T-helper 1 cell treated with Interleukin-12 subunit alpha and Interleukin-12 subunit beta and Interleukin-4 antibody, amounts not matched to agents 30 μg/mL and 1 μg/mL, for 36 hours (primary cell): ENCODE data around the gene SLC6A19.
A peak's percentile ranks its signal among the peaks of the same experiment; 100 is the strongest.

ENCODE experiments used
- H3K27ac Mint-ChIP-seq: one replicate; pipeline ENCODE4 v1.8.0; 2021; ENCODE audit warnings: mild to moderate bottlenecking, mixed read lengths
- H3K27me3 Mint-ChIP-seq: one replicate; pipeline ENCODE4 v1.8.0; 2021; ENCODE audit warnings: low read depth, mixed read lengths
- H3K36me3 Mint-ChIP-seq: one replicate; pipeline ENCODE4 v1.8.0; 2021; ENCODE audit warnings: low read depth, mixed read lengths
- H3K4me1 Mint-ChIP-seq: one replicate; pipeline ENCODE4 v1.8.0; 2021; ENCODE audit warnings: low read depth, mixed read lengths
- H3K4me3 Mint-ChIP-seq: one replicate; pipeline ENCODE4 v1.8.0; 2021; ENCODE audit warnings: mild to moderate bottlenecking, moderate library complexity, mixed read lengths
- H3K9me3 Mint-ChIP-seq: one replicate; pipeline ENCODE4 v1.8.0; 2021; ENCODE audit warnings: mixed read lengths

SLC6A19 gene

DNA sequence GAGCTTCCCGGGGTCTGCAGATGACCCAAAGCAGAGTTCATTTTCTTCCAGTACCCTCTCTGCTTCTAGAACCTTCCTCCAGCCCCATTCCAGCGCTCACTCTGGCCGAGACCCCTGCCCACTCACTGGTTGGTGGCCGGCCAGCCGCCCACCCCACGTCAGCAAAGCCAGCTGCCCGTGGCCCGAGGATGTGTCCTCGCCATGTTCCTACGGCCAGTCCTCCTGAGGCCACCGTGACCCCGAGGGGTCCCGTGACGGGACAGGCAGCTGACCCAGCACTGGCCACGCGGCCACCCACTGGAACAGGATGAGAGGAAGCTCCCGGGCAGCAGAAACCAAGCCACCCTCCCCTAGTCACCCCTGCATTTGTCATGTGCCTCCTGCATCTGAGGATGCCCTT is 39.1 kb upstream of the SLC6A19 start:
- H3K27me3 Mint-ChIP-seq: peaks cover 31% of the 10 kb centered on the region
- H3K9me3 Mint-ChIP-seq: no peaks in the 10 kb centered on the region
- H3K36me3 Mint-ChIP-seq: no peaks in the 10 kb centered on the region
- H3K4me1 Mint-ChIP-seq: peaks cover 4% of the 10 kb centered on the region
- H3K27ac Mint-ChIP-seq: no peak overlapping the region
- H3K4me3 Mint-ChIP-seq: no peak overlapping the region

DNA sequence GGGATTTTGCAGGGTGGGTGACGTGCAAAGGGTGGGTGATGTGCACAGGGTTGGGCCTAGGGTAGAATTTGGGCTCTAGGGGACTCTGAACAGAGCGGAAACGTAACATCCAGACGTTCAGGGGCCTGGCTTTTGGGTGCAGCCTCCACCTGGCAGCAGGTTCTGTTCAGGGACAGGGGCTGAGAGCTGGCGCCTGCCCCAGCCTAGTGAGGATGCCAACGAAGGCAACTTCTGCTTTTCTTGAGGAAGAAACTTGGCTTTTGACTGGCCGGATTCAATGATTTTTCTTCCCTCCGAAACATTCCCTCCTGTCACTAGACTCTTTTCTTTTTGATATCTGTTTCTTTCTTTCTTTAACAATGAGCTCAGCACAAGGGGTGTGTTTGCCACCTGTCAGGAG is 38.6 kb upstream of the SLC6A19 start:
- peaks cover under 1% of the 10 kb centered on the region for H3K4me1 Mint-ChIP-seq
- H3K27me3 Mint-ChIP-seq: peaks cover 26% of the 10 kb centered on the region
- H3K9me3 Mint-ChIP-seq: no peaks in the 10 kb centered on the region
- no peaks in the 10 kb centered on the region for H3K36me3 Mint-ChIP-seq
- H3K27ac Mint-ChIP-seq: no peak overlapping the region
- H3K4me3 Mint-ChIP-seq: no peak overlapping the region

DNA sequence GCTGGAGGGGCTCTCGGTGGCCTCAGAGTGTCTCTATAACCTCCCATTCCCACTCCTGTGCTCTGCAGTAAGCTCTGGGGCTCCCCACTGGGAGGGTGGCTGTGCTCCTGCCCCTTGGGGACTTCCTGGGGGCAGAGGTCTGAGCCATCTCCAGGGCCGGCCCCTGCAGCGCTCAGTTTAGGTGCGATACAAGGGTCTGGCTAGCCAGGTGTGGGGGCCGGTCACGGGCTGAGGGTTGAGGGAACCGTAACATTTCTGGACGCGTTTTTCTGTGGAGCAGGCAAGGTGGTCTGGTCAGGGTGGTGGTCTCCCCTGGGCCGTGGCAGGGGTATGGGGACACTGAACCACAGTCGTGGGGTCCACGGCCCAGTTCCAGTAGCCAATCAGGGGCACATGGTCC is 38.0 kb upstream of the SLC6A19 start:
- no peak overlapping the region for H3K27ac Mint-ChIP-seq
- H3K4me3 Mint-ChIP-seq: no peak overlapping the region
- no peaks in the 10 kb centered on the region for H3K9me3 Mint-ChIP-seq
- peaks cover 4% of the 10 kb centered on the region for H3K4me1 Mint-ChIP-seq
- H3K27me3 Mint-ChIP-seq: peaks cover 23% of the 10 kb centered on the region
- no peaks in the 10 kb centered on the region for H3K36me3 Mint-ChIP-seq

DNA sequence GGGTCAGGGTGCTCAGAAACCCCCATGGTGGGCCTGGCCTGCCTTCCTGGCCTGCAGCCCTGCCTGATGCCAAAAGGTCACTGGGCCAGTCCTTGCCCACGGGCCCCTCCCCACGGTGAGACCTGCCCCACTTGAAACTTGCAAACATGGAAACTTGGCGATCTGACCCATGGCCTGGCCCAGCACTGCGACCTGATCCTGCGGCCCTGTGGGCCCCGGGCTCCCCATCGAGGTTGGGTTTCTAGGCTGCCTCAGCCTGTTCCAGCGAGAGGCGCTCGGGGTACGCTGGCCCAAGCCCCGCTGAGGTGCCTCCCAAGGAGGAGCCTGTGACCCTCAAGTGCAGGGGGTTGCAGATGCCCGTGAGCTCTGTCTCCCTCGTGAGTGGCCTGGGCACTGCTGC is 37.5 kb upstream of the SLC6A19 start:
- Mint-ChIP-seq H3K27ac (no peak overlapping the region), H3K36me3 (no peaks in the 10 kb centered on the region), H3K27me3 (peaks cover 20% of the 10 kb centered on the region), H3K9me3 (no peaks in the 10 kb centered on the region), H3K4me3 (no peak overlapping the region), H3K4me1 (peaks cover 6% of the 10 kb centered on the region)

DNA sequence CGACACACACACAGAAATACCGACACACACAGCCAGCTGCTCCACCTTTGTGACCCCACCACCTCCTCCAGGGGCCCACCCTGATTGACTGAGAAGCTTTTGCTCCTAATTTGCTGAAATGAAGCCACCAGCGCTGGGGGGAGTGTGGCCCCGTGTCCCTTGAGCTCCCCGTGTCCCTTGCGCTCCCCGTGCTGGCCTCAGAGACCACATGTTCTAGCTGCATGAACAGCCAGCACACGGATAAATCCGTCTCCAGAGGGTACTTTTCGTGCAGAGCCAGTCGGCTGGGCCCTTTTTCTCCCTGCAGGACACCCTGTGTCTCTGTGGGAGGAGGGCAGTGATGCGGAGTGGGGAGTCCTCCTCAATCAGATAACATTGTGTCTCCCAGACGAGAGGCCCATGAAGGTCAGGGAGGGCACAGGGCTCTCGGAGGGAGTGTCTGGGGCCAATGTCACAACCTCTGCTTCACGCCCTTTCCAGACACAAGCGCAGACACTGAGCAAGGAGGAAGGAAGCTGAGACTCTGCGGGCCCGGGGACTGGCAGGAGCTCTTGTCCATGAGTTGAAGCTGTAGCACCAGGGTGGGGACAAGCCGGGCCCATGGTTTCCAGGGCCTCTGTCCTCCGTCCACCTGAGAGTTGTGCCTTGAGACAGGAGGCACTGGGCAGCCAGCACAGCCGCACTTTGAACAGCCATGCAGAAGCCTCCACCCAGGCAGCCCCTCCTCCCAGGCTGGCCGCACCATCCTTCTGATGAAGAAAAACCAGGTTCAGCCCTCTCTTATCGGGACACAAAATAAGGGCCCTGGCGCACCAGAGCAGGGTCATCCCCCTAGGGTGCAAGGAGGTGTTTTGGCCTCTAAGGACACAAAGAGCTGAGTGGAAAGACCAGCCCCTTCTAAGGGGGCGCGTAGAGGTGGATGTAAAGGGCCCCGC is 36.4 kb upstream of the SLC6A19 start:
- Mint-ChIP-seq H3K4me1 (peaks cover 6% of the 10 kb centered on the region), H3K4me3 (no peak overlapping the region), H3K36me3 (no peaks in the 10 kb centered on the region), H3K27me3 (peaks cover 20% of the 10 kb centered on the region), H3K27ac (no peak overlapping the region), H3K9me3 (no peaks in the 10 kb centered on the region)

DNA sequence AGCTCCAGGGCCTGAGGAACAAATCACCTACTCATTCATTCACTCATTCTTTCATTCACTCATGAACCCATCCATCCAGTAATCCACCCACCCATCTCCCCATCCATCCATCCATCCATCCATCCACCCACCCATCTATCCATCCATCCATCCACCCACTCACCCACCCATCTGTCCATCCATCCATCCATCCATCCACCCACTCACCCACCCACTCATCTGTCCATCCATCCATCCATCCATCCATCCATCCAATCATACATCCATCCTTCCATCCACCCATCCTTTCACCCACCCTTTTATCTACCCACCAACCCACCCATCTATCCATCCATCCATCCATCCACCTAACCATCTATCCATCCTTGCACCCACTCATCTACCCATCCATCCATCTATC is 35.5 kb upstream of the SLC6A19 start:
- Mint-ChIP-seq H3K9me3 (no peaks in the 10 kb centered on the region), H3K36me3 (no peaks in the 10 kb centered on the region), H3K27me3 (peaks cover 20% of the 10 kb centered on the region), H3K27ac (no peak overlapping the region), H3K4me3 (no peak overlapping the region), H3K4me1 (peaks cover 6% of the 10 kb centered on the region)

DNA sequence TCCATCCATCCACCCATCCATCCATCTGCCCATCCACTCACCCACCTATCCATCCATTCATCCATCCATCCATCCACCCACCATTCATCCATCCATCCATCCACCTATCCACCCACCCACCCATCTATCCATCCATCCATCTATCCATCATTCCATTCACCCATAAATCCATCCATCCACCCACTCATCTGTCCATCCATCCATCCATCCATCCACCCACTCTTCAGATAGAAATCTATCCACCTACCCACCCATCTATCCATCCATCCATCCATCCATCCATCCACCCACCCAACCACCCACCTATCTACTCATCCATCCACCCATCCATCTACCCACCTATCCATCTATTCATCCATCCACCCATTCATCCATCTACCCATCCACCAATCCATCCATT is 35.0 kb upstream of the SLC6A19 start:
- Mint-ChIP-seq H3K27ac (no peak overlapping the region), H3K36me3 (no peaks in the 10 kb centered on the region), H3K4me3 (no peak overlapping the region), H3K27me3 (peaks cover 20% of the 10 kb centered on the region), H3K4me1 (peaks cover 6% of the 10 kb centered on the region), H3K9me3 (no peaks in the 10 kb centered on the region)

DNA sequence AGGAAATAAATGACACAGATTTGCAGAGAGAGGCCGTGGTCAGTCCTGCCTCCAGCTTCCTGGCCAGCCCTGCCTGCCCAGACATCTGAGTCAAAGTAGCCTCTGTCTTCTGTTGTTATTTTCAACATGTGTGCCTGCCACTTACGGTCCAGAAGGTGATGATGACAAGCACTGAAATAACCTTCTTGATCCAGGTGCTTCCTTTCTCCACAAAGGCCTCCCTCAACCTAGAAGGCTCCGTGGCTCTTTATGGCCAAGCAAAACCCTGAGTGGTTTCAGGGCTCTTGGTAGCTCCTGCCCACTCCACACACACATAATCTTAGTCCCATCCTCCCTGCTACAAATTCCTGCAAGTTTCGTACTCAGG is 34.1 kb upstream of the SLC6A19 start:
- peaks cover 6% of the 10 kb centered on the region for H3K4me1 Mint-ChIP-seq
- H3K4me3 Mint-ChIP-seq: no peak overlapping the region
- H3K27me3 Mint-ChIP-seq: peaks cover 20% of the 10 kb centered on the region
- H3K9me3 Mint-ChIP-seq: no peaks in the 10 kb centered on the region
- H3K27ac Mint-ChIP-seq: no peak overlapping the region
- no peaks in the 10 kb centered on the region for H3K36me3 Mint-ChIP-seq

DNA sequence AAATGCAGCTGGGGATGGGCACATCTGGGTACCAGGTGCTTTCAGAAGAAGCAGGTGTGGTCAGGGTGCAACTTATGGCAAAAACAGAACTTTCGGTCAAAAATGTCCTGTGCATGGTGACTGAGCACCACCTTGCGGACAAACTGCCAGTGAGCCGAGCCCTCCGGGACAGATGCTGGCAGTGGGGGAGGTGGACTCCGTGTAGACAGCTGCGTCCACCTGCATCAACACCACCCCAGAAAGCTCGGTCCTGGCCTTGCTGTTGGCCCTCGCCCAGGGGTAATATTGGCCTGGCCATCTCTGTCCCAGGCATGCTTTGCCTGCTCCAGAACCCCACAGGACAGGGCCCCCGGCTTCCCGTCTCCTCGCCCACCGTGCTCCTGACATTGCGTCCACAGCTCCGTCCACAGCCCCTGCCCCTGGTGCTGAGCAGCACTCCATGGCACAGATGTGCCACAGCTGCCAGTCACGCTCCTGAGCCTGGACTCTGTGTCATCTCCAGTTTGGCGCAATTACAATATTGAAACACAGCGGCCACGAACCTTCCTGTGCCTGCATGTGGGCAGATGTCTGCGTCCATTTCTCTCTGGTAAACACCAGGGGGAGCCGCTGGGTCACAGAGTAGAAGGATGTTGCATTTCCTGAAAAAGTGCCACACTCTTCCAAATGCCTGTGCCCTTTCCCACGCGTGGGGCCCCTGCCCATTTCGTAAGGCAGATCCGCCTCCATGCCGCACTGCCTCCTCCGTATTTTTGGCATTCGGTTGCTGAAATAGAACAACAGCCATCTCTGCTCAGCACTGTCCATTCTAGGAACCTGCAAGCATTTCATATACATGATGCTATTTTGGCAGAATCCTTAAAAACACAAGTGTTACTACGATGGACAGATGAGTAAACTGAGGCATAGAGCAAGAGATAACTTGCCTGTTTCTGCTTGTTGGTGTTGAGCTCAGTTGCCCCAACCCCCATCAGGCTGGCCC is 33.4 kb upstream of the SLC6A19 start:
- no peak overlapping the region for H3K27ac Mint-ChIP-seq
- peaks cover 20% of the 10 kb centered on the region for H3K27me3 Mint-ChIP-seq
- H3K4me3 Mint-ChIP-seq: peak overlapping the region; percentile 75
- H3K4me1 Mint-ChIP-seq: peaks cover 7% of the 10 kb centered on the region
- no peaks in the 10 kb centered on the region for H3K36me3 Mint-ChIP-seq
- no peaks in the 10 kb centered on the region for H3K9me3 Mint-ChIP-seq

DNA sequence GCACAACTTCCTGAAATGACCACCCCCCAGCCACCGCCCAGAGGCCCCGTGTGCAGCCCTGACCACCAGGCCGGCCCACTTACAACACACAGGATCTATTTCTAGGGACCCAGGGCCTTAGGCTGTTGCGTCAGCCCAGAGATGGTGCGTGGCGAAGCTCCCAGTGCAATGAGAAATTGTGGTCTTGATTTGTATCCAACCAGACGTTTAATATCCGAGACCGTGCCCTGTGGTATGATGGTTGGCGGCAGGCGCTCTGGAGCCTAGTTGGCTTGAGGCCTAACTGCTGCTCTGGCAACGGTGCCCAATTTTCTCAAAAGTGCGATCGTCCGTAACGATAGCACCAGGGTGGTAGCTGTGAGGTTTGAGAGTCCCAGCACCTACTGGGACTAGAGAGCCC is 32.6 kb upstream of the SLC6A19 start:
- Mint-ChIP-seq H3K4me1 (peaks cover 7% of the 10 kb centered on the region), H3K36me3 (no peaks in the 10 kb centered on the region), H3K9me3 (no peaks in the 10 kb centered on the region), H3K27ac (no peak overlapping the region), H3K27me3 (peaks cover 20% of the 10 kb centered on the region), H3K4me3 (no peak overlapping the region)

DNA sequence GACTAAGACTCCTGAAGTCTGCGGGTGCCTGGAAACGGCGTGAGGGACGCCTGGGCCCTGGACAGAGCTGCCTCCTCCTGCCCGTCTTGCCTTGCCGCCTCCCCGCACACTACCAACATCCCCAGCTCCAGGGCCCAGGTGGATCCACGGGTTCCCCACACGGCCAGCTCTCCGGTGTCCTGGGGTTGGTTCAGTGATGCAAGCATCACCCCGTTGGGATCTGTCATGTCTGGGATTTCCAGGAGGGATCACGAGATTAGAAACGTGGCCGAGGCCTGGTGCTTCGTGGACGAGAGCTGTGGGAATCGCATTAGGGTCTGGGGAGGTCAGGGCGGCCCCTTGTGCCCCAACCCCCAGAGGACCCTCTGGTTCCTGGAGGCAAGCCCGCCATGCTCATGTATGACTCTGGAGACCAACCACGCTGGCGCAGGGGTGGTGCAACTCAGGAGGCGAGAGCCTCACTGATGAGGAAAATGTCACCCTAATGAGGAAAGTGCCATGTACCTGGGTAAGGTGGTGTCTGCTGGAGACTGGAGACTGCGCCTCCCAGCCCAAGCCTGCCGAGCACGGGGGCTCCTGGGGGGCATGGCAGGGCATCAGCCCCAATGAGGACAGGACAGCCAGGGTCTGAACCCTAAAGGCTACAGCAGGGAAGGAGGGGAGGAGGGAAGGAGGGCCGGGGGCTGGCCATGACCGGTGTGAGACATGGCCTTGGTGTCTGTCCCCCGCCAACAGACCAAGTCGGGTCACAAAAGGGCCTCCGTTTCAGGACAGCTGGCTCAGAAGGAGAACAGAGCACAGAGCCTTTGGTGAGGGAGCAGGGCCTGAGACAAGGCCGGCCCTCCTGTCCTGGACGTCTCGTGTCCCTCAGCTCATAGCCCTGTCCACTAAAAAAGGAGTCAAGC is 31.9 kb upstream of the SLC6A19 start:
- H3K9me3 Mint-ChIP-seq: no peaks in the 10 kb centered on the region
- H3K4me1 Mint-ChIP-seq: peaks cover 7% of the 10 kb centered on the region
- no peak overlapping the region for H3K4me3 Mint-ChIP-seq
- H3K36me3 Mint-ChIP-seq: no peaks in the 10 kb centered on the region
- H3K27ac Mint-ChIP-seq: no peak overlapping the region
- peaks cover 17% of the 10 kb centered on the region for H3K27me3 Mint-ChIP-seq

DNA sequence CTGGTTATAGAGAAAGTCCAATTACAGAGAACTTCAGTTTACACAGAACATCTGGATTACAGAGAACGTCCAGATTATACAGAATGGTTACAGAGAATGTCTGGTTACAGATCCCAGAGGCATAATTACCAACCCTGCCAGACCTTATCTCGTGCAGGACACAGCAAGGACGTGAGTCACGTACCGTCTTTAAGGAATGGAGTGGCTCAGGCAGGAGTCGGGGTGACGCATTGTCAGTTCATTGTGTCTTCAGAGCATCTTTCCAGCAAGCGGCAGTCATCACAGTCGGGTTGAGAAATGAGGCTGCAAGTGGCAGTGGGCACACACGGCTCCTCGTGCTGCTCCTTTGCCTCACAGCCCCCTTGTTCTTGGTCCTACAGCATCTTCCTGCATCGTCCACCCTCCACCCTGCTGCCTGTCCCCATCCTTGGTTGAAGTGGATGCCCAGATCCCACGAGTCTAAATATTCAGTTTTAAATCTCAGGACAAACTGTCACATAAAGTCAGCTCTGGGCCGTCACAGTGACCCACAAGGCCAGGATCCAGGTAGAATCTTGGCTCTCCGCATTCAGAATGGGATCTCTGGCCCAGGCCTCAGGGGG is 30.0 kb upstream of the SLC6A19 start:
- Mint-ChIP-seq H3K36me3 (no peaks in the 10 kb centered on the region), H3K27ac (no peak overlapping the region), H3K4me3 (no peak overlapping the region), H3K9me3 (no peaks in the 10 kb centered on the region), H3K4me1 (peaks cover 9% of the 10 kb centered on the region), H3K27me3 (peaks cover 6% of the 10 kb centered on the region)

DNA sequence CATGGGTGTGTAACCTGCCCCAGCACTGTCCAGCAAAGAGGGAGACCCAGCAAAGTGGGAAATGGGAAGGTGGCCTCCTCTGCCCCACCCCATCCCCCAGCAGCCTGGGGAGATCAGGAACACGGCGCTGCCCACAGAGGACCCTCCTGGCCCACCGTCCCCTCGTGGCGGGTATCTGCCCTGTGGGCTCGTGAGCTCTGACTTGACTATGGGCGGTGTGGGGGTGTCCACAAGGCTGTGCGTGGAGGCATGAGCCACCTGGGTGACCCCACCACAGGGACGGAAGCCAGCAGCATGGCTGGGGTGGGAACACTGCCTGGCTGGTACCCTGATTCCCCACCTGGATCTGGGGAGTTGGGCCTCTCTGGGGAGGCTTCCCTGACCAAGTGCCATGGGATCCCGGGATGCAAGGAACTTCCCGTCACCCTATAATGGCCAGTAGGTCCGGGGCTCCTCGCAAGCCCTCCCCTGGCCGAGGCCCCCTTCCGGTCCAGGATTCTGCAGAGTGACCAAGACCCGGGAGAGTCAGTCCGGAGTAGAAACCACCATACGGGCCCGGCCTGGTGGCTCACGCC is 29.3 kb upstream of the SLC6A19 start:
- H3K9me3 Mint-ChIP-seq: no peaks in the 10 kb centered on the region
- H3K27me3 Mint-ChIP-seq: peaks cover 3% of the 10 kb centered on the region

More for the DNA sequence above, 29.3 kb upstream of the SLC6A19 start:
- no peak overlapping the region for H3K4me3 Mint-ChIP-seq
- H3K4me1 Mint-ChIP-seq: peaks cover 9% of the 10 kb centered on the region
- no peaks in the 10 kb centered on the region for H3K36me3 Mint-ChIP-seq
- H3K27ac Mint-ChIP-seq: no peak overlapping the region
